H1 (cell line): ENCODE measurements around the gene CYB561A3. TPM values are rescaled to one million over a fixed set of nuclear protein-coding genes. Genes with fewer than 3 reads are reported as not detected.

Experiments used
- CTCF ChIA-PET: fragments of 300-600 bp; sonication (Branson Sonifier 250); formaldehyde crosslinking; loops from one replicate; lab custom pipeline; 2021; ENCODE audit not compliant: partially characterized antibody; lab: Charles Lee
- POLR2A ChIA-PET: fragments of 300-600 bp; sonication (Branson Sonifier 250); formaldehyde crosslinking; loops from one replicate; lab custom pipeline; 2021; ENCODE audit warnings: inconsistent platforms; ENCODE audit not compliant: partially characterized antibody; lab: Charles Lee
- DNase-seq, 2 experiments: peaks; one replicate each; pipeline versions ENCODE4 v3.0.0 to v3.0.0-alpha.2; 2010 to 2022; ENCODE audit warnings: low spot score in 2 of 2, low read depth in 1 of 2, mixed read lengths in 1 of 2
- FAIRE-seq: peaks from 2 replicates; lab custom pipeline; 2011; peaks lifted over from hg19 to GRCh38; lab: Jason Lieb, UNC
- H2AFZ ChIP-seq: 2 replicates; pipeline ENCODE4 v1.8.1; 2012; ENCODE audit warnings: low read length, inconsistent platforms
- H2AK5ac ChIP-seq: 2 replicates; pipeline ENCODE4 v1.6.1; 2013; ENCODE audit warnings: low read depth, low read length
- H2BK120ac ChIP-seq: replicated peaks from 2 replicates; pipeline ENCODE3; 2013; ENCODE audit warnings: low read depth, low read length, inconsistent platforms
- H2BK12ac ChIP-seq: 2 replicates; pipeline ENCODE4 v1.6.1; 2013; ENCODE audit warnings: low read depth, low read length
- H2BK15ac ChIP-seq: 2 replicates; pipeline ENCODE4 v1.6.1; 2013; ENCODE audit warnings: low read length
- H2BK20ac ChIP-seq: 2 replicates; pipeline ENCODE4 v1.6.1; 2013; ENCODE audit warnings: low read length
- H2BK5ac ChIP-seq: 2 replicates; pipeline ENCODE4 v1.6.1; 2013; ENCODE audit warnings: low read depth, low read length
- H3K14ac ChIP-seq: 2 replicates; pipeline ENCODE4 v1.6.1; 2013; ENCODE audit warnings: inconsistent platforms; ENCODE audit not compliant: insufficient read length
- H3K18ac ChIP-seq: 2 replicates; pipeline ENCODE4 v1.6.1; 2013; ENCODE audit warnings: low read length; ENCODE audit errors: extremely low read depth
- H3K23ac ChIP-seq: 2 replicates; pipeline ENCODE4 v1.6.1; 2013; ENCODE audit warnings: inconsistent platforms; ENCODE audit not compliant: insufficient read length
- H3K23me2 ChIP-seq: 2 replicates; pipeline ENCODE4 v1.6.1; 2013; ENCODE audit warnings: low read depth, low read length
- H3K27ac ChIP-seq: 2 replicates; pipeline ENCODE4 v1.6.1; 2011; ENCODE audit warnings: low read depth, low read length, inconsistent platforms
- H3K27me3 ChIP-seq, 4 experiments: replicated peaks in 1 of 4; 1 replicate in 1 of 4; 2 replicates in 3 of 4; pipeline versions ENCODE4 v1.6.1 to v1.8.1; 2011 to 2013; ENCODE audit warnings: low read length in 3 of 4, mild to moderate bottlenecking in 3 of 4, inconsistent platforms in 2 of 4, mixed read lengths in 2 of 4, moderate library complexity in 1 of 4; ENCODE audit not compliant: control insufficient read depth in 3 of 4, insufficient read depth in 3 of 4; ENCODE audit errors: extremely low read depth in 1 of 4
- H3K36me3 ChIP-seq, 4 experiments: 2 replicates each; pipeline versions ENCODE4 v1.6.1 to v1.8.1; 2011 to 2013; ENCODE audit warnings: mild to moderate bottlenecking in 4 of 4, low read length in 3 of 4, moderate library complexity in 2 of 4, control low read depth in 1 of 4, inconsistent platforms in 1 of 4; ENCODE audit not compliant: insufficient read depth in 4 of 4, control insufficient read depth in 2 of 4
- H3K4ac ChIP-seq: replicated peaks from 2 replicates; pipeline ENCODE3; 2013; ENCODE audit warnings: low read length, low read depth, mixed read lengths, inconsistent platforms; ENCODE audit not compliant: insufficient read length
- H3K4me1 ChIP-seq, 4 experiments: replicated peaks in 1 of 4; 1 replicate in 1 of 4; 2 replicates in 3 of 4; pipeline versions ENCODE4 v1.6.1 to v1.8.1; 2011 to 2013; ENCODE audit warnings: low read length in 3 of 4, inconsistent platforms in 2 of 4, mixed read lengths in 1 of 4; ENCODE audit not compliant: insufficient read depth in 4 of 4, control insufficient read depth in 3 of 4
- H3K4me2 ChIP-seq, 2 experiments: 2 replicates each; pipeline versions ENCODE4 v1.6.1 to v1.8.1; 2011 to 2013; ENCODE audit warnings: low read depth in 2 of 2, low read length in 2 of 2, control low read depth in 1 of 2, inconsistent platforms in 1 of 2, mild to moderate bottlenecking in 1 of 2; ENCODE audit not compliant: insufficient read depth in 1 of 2
- H3K4me3 ChIP-seq, 4 experiments: fragments of 200-600, 300-600 bp in 1 of 4; sonication (generic), shearing (Covaris generic), sonication (Bioruptor Twin) in 1 of 4; 2 replicates each; pipeline versions ENCODE4 v1.5.1 to v1.8.1; 2011 to 2016; ENCODE audit warnings: low read length in 4 of 4, low read depth in 3 of 4, control low read depth in 2 of 4, inconsistent platforms in 2 of 4, mild to moderate bottlenecking in 2 of 4, mixed read lengths in 1 of 4, moderate library complexity in 1 of 4; ENCODE audit not compliant: insufficient read depth in 2 of 4; ENCODE audit errors: extremely low read depth in 1 of 4
- H3K56ac ChIP-seq: replicated peaks from 2 replicates; pipeline ENCODE3; 2013; ENCODE audit warnings: low read depth, mild to moderate bottlenecking, mixed read lengths, low read length, inconsistent platforms; ENCODE audit not compliant: insufficient read length
- H3K79me1 ChIP-seq: 2 replicates; pipeline ENCODE4 v1.6.1; 2013; ENCODE audit warnings: low read depth, low read length, control low read depth
- H3K79me2 ChIP-seq, 2 experiments: 2 replicates each; pipeline versions ENCODE4 v1.6.1 to v1.8.1; 2012 to 2013; ENCODE audit warnings: low read length in 2 of 2, mild to moderate bottlenecking in 2 of 2, inconsistent platforms in 1 of 2; ENCODE audit not compliant: insufficient read depth in 2 of 2, control insufficient read depth in 1 of 2
- H3K9ac ChIP-seq, 4 experiments: replicated peaks in 1 of 4; 1 replicate in 1 of 4; 2 replicates in 3 of 4; pipeline versions ENCODE4 v1.6.1 to v1.8.1; 2011 to 2013; ENCODE audit warnings: low read depth in 3 of 4, low read length in 3 of 4, control low read depth in 2 of 4, mild to moderate bottlenecking in 2 of 4, moderate library complexity in 2 of 4, inconsistent platforms in 1 of 4; ENCODE audit errors: extremely low read depth in 1 of 4
- H3K9me3 ChIP-seq, 2 experiments: 2 replicates each; pipeline versions ENCODE4 v1.6.1 to v1.8.1; 2012 to 2013; ENCODE audit warnings: mild to moderate bottlenecking in 2 of 2, moderate library complexity in 2 of 2, control low read depth in 1 of 2, inconsistent platforms in 1 of 2, low read depth in 1 of 2, low read length in 1 of 2, mixed read lengths in 1 of 2; ENCODE audit not compliant: insufficient read depth in 2 of 2
- H4K20me1 ChIP-seq, 2 experiments: replicated peaks in 1 of 2; 2 replicates each; pipeline versions ENCODE3 to v1.8.1; 2011 to 2013; ENCODE audit warnings: inconsistent platforms in 2 of 2, low read length in 2 of 2, mild to moderate bottlenecking in 1 of 2; ENCODE audit not compliant: insufficient read depth in 2 of 2, control insufficient read depth in 1 of 2
- H4K5ac ChIP-seq: 2 replicates; pipeline ENCODE4 v1.6.1; 2013; ENCODE audit warnings: low read length, low read depth, mixed read lengths, inconsistent platforms; ENCODE audit not compliant: insufficient read length
- H4K8ac ChIP-seq: 2 replicates; pipeline ENCODE4 v1.8.0; 2013; ENCODE audit warnings: mild to moderate bottlenecking, moderate library complexity, low read length, inconsistent platforms; ENCODE audit not compliant: insufficient read depth; ENCODE audit errors: extremely low read depth
- H4K91ac ChIP-seq: replicated peaks from 2 replicates; pipeline ENCODE3; 2013; ENCODE audit warnings: low read length, mixed read lengths, inconsistent platforms; ENCODE audit not compliant: insufficient read length
- EP300 ChIP-seq, 2 experiments: IDR thresholded peaks; 1 replicate in 1 of 2; 2 replicates in 1 of 2; pipeline ENCODE4 v1.6.1; 2011 to 2012; ENCODE audit warnings: low read depth in 2 of 2, low read length in 2 of 2, mild to moderate bottlenecking in 2 of 2, borderline replicate concordance in 1 of 2, inconsistent platforms in 1 of 2, moderate library complexity in 1 of 2
- FOSL1 ChIP-seq: IDR thresholded peaks from 2 replicates; pipeline ENCODE4 v1.6.1; 2011; ENCODE audit warnings: mild to moderate bottlenecking, low read depth, low read length, moderate library complexity; ENCODE audit not compliant: insufficient read depth
- GABPA ChIP-seq: IDR thresholded peaks from 2 replicates; pipeline ENCODE4 v1.6.1; 2011; ENCODE audit warnings: mild to moderate bottlenecking, low read length, moderate library complexity, borderline replicate concordance; ENCODE audit not compliant: insufficient read depth
- HDAC2 ChIP-seq, 2 experiments: fragments of 300-600 bp in 1 of 2; sonication (generic) in 1 of 2; IDR thresholded peaks; 2 replicates each; pipeline ENCODE4 v1.6.1; 2011 to 2012; ENCODE audit warnings: low read depth in 2 of 2, low read length in 2 of 2, mild to moderate bottlenecking in 2 of 2, moderate library complexity in 2 of 2, borderline replicate concordance in 1 of 2, inconsistent platforms in 1 of 2
- KDM1A ChIP-seq: fragments of 200-600, 300-600 bp; sonication (generic); IDR thresholded peaks from 2 replicates; pipeline ENCODE4 v1.7.1; 2016; ENCODE audit warnings: mild to moderate bottlenecking, low read length, borderline replicate concordance
- KDM4A ChIP-seq: IDR thresholded peaks from one replicate; pipeline ENCODE4 v1.7.1; 2012; ENCODE audit warnings: low read depth, mild to moderate bottlenecking, moderate library complexity, low read length, inconsistent platforms; ENCODE audit not compliant: severe bottlenecking
- SAP30 ChIP-seq: fragments of 300-600 bp; sonication (generic); IDR thresholded peaks from 2 replicates; pipeline ENCODE4 v1.7.1; 2012; ENCODE audit warnings: low read length, moderate library complexity, mild to moderate bottlenecking, inconsistent platforms; ENCODE audit not compliant: insufficient read depth, insufficient replicate concordance
- SRF ChIP-seq: IDR thresholded peaks from 2 replicates; pipeline ENCODE4 v1.6.1; 2011; ENCODE audit warnings: mild to moderate bottlenecking, low read depth, low read length, moderate library complexity
- WGBS, 2 experiments: shearing (Covaris generic) in 1 of 2; methylation state at CpG; one replicate each; pipeline versions ENCODE4 v1.1.6 to v1.1.7; 2013 to 2015; ENCODE audit warnings: low lambda C conversion rate in 2 of 2, mixed read lengths in 2 of 2, inconsistent platforms in 1 of 2, low coverage in 1 of 2, missing lambda C conversion rate in 1 of 2; ENCODE audit not compliant: insufficient replicate concordance in 2 of 2, insufficient coverage in 1 of 2, insufficient read length in 1 of 2; ENCODE audit errors: extremely low coverage in 1 of 2, missing lambda C conversion rate in 1 of 2; 5-methylcytosine and 5-hydroxymethylcytosine counted together
- polyA plus RNA-seq, 7 experiments: library from polyadenylated mRNA; depleted of rRNA in 3 of 7; stranded (reverse) in 5 of 7; unstranded in 2 of 7; fragments of >200 nt in 5 of 7; fragments of 200-250 nt in 2 of 7; gene quantifications; 1 replicate in 5 of 7; 2 replicates in 1 of 7; 4 replicates in 1 of 7; pipeline versions ENCODE4 v1.2.1 to v1.2.3, GENCODE V29; 2011 to 2013; ENCODE audit warnings: missing spikeins in 2 of 7, mixed read lengths in 2 of 7
- total RNA-seq: library from RNA; stranded (reverse); fragmentation: NEBNext Ultra II Directional; extraction: Animal tissue kit (Norgen Biotek cat#: 25700); gene quantifications from 2 replicates; pipeline ENCODE4 v1.2.1, GENCODE V29; 2021

CYB561A3 gene
- total and polyA plus RNA-seq, 2 of the 8 experiments (the other 6 are each of a cell fraction or from before 2014, with no cell fraction given) = 29.6 to 41.2 TPM

DNA sequence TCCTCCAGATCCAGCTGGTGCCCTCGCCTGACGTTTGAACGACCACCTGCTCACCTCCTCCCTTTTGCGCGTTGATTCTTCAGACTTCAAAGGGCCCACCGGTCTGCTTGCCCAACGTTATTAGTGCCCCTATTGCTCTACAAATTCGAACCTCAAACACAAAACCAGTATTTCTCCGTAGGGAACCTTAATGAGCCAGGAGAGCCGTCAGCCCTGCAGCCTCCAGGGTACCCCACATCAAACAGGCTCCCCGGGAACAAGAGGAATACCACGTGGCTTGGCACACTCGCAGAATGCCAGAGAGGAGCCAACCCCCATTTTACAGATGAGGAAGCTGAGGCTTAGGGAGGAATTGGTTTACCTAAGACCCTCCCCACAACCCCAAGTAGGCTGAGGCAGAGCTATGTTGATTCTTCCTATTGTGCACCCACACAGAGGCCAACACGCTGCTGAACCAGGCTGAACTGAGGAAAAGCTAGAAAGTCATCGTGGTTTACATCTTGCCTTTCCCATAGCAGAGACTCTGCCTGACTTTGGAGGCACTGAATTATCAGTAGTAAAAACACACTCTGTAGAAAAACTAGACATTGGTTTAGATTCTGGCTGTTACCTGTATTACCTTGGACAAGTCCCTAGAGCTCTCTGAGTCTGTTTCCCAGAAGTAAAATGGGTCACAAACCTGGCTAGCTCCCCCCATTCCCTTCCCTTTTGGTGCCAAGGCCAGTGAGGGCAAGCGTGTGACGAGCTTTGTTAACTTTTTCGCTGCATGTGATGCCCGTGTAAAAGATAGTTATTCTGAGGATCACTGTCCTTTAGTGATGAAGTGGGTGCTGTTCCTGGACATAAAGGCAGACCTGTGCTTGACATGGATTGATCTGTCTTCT, 27.9 kb downstream of the CYB561A3 start:
- no peak for FAIRE-seq
- CTCF ChIA-PET = interaction anchor here (0.9 to 10.1 kb wide), 7 partner anchors 14 to 103 kb away, joined by 3 to 290 read pairs (median 41); partner anchors contain the start of genes CYB561A3, TMEM138 and TMEM216
- TF ChIP-seq KDM1A (peak; percentile 97), SRF (no peak), KDM4A (no peak), HDAC2 (IDR thresholded peaks at IDR 0.05; ENCODE audit: borderline replicate concordance in 1 of 2, low read depth in 2 of 2, low read length in 2 of 2) (peak in 1 of 2 experiments; percentile 94; a peak in 1 of 4 replicates), FOSL1 (no peak), EP300 (IDR thresholded peaks at IDR 0.05; ENCODE audit: borderline replicate concordance in 1 of 2, low read depth in 2 of 2, low read length in 2 of 2) (no peak), SAP30 (peak; percentile 92), GABPA (no peak)

More for the DNA sequence above, 27.9 kb downstream of the CYB561A3 start:
- Histone ChIP-seq H2BK15ac (peak overlapping the region; percentile 96), H4K91ac (peak overlapping the region; percentile 98), H3K23ac (peak overlapping the region; percentile 79), H3K27ac (peak overlapping the region; percentile 96), H4K5ac (peak overlapping the region; percentile 88), H3K14ac (peak overlapping the region; percentile 33), H4K20me1 (peaks cover 0 to 11% of the 10 kb centered on the region in 2 experiments), H3K4ac (peak overlapping the region; percentile 99), H2BK12ac (peak overlapping the region; percentile 75; the same call in 1 of the 2 replicates), H3K23me2 (peaks cover 9% of the 10 kb centered on the region; the same call in 1 of the 2 replicates), H3K4me3 (peak overlapping the region; percentile 79 to 96 (median 92)), H2BK20ac (0 out of 2 replicates have a peak overlapping the region, but pooled peaks have one; percentile 19), H2AK5ac (peak overlapping the region; percentile 95), H3K18ac (peak overlapping the region; percentile 91), H3K36me3 (peaks cover 8 to 16% (median 13%) of the 10 kb centered on the region in 4 experiments), H2BK5ac (peak overlapping the region; percentile 96), H3K9ac (peak overlapping the region; percentile 93 to 99 (median 98)), H3K79me1 (peaks cover 6% of the 10 kb centered on the region; the same call in 1 of the 2 replicates), H3K9me3 (no peaks in the 10 kb centered on the region), H3K27me3 (no peaks in the 10 kb centered on the region), H3K4me2 (peak overlapping the region; percentile 80 to 98), H3K4me1 (peaks cover 5 to 14% (median 9%) of the 10 kb centered on the region in 4 experiments), H2AFZ (peak overlapping the region; percentile 96), H3K56ac (peak overlapping the region; percentile 80), H2BK120ac (peak overlapping the region; percentile 94), H4K8ac (peak overlapping the region; percentile 94), H3K79me2 (peaks cover 23 to 45% of the 10 kb centered on the region in 2 experiments)
- POLR2A ChIA-PET = interaction anchor here (0.6 to 39.7 kb wide), 21 partner anchors 8 to 1580 kb away, joined by 3 to 1106 read pairs (median 4); partner anchors contain the start of genes CPSF7, CYB561A3, SDHAF2 and TMEM138
- no peak for DNase-seq
- WGBS, 2 experiments = 39% methylated on average over 19 of the region's 19 CpGs; no CpG with 5 or more reads in 1 of the 2 experiments
